ENCODE results near the gene BMPER.

BMPER gene

GRCh38 chr7:33926535-33926934, 21.2 kb downstream of the BMPER start:
- DNase-seq, result no peak

GRCh38 chr7:33928986-33929385, 23.6 kb downstream of the BMPER start:
- DNase-seq, result no peak

- DNase-seq, result no peak
Observed at GRCh38 chr7:33932221-33932620, 26.9 kb downstream of the BMPER start.

- DNase-seq, result peak; percentile 58
Observed at GRCh38 chr7:33932832-33933468, 27.6 kb downstream of the BMPER start.

- DNase-seq, result no peak
Observed at GRCh38 chr7:33933611-33934281, 28.4 kb downstream of the BMPER start.

- no peak for DNase-seq
Observed at GRCh38 chr7:33934391-33934790, 29.1 kb downstream of the BMPER start.

- no peak for DNase-seq
Observed at GRCh38 chr7:33936503-33936902, 31.2 kb downstream of the BMPER start.

- no peak for DNase-seq
Observed at GRCh38 chr7:33937871-33938270, 32.5 kb downstream of the BMPER start.

- DNase-seq, result no peak
Observed at GRCh38 chr7:33939121-33939520, 33.8 kb downstream of the BMPER start.

- no peak for DNase-seq
Observed at GRCh38 chr7:33940503-33940902, 35.2 kb downstream of the BMPER start.

- no peak for DNase-seq
Observed at GRCh38 chr7:33941418-33941817, 36.1 kb downstream of the BMPER start.

- DNase-seq, result no peak
Observed at GRCh38 chr7:33946094-33946699, 40.9 kb downstream of the BMPER start.

GRCh38 chr7:33950047-33950714, 44.8 kb downstream of the BMPER start:
- DNase-seq, result no peak

GRCh38 chr7:33952824-33953223, 47.5 kb downstream of the BMPER start:
- no peak for DNase-seq

- no peak for DNase-seq
Observed at GRCh38 chr7:33958104-33958503, 52.8 kb downstream of the BMPER start.

GRCh38 chr7:33959676-33960075, 54.3 kb downstream of the BMPER start:
- DNase-seq, result no peak

GRCh38 chr7:33961948-33962347, 56.6 kb downstream of the BMPER start:
- DNase-seq, result no peak

- DNase-seq, result no peak
Observed at GRCh38 chr7:33964417-33965182, 59.3 kb downstream of the BMPER start.

- DNase-seq, result no peak
Observed at GRCh38 chr7:33965183-33965744, 59.9 kb downstream of the BMPER start.

- DNase-seq, result no peak
Observed at GRCh38 chr7:33968591-33968990, 63.3 kb downstream of the BMPER start.

GRCh38 chr7:33970536-33970935, 65.2 kb downstream of the BMPER start:
- DNase-seq, result no peak

- DNase-seq, result no peak
Observed at GRCh38 chr7:33971106-33971505, 65.8 kb downstream of the BMPER start.
